Prostate gland (tissue), 2 donors: ENCODE data around the gene EPB41L4A.

Source experiments
- POLR2AphosphoS5 ChIP-seq: sonication (generic); formaldehyde crosslinking; IDR thresholded peaks from one replicate; pipeline ENCODE4 v1.6.1; 2017; ENCODE audit warnings: antibody characterized with exemption
- TF ChIP-seq, protein P1 (sequence below), 4 experiments: fragments of 200-600 bp in 2 of 4; fragments of 450-650 bp in 2 of 4; sonication (generic) in 2 of 4; IDR thresholded peaks; 1 replicate in 3 of 4; 2 replicates in 1 of 4; pipeline ENCODE4 v1.5.1; 2016 to 2019; ENCODE audit warnings: antibody characterized with exemption in 4 of 4, mild to moderate bottlenecking in 2 of 4, moderate library complexity in 2 of 4

DNA sequence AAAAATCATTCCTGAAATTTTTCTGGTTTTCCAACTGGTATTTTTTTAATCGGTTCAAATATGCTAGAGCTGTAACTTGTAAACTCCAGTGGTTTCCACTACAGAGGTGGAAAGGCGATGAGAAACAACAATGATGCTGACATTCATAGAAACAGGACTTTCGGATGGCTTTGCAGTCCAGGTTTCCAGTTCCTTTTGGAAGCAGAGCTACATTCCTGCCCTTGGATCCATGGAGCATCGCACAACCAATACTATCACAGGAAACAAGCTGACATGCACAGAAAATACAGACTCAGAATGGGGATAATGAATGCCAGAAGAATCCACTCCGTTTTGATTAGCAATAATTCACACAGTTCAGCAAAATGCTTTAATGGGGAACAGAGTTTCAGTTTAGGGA lies 140.0 kb downstream of the EPB41L4A start:
- TF ChIP-seq, protein P1, sequence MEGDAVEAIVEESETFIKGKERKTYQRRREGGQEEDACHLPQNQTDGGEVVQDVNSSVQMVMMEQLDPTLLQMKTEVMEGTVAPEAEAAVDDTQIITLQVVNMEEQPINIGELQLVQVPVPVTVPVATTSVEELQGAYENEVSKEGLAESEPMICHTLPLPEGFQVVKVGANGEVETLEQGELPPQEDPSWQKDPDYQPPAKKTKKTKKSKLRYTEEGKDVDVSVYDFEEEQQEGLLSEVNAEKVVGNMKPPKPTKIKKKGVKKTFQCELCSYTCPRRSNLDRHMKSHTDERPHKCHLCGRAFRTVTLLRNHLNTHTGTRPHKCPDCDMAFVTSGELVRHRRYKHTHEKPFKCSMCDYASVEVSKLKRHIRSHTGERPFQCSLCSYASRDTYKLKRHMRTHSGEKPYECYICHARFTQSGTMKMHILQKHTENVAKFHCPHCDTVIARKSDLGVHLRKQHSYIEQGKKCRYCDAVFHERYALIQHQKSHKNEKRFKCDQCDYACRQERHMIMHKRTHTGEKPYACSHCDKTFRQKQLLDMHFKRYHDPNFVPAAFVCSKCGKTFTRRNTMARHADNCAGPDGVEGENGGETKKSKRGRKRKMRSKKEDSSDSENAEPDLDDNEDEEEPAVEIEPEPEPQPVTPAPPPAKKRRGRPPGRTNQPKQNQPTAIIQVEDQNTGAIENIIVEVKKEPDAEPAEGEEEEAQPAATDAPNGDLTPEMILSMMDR (IDR thresholded peaks at IDR 0.05) = no peak
- TF ChIP-seq POLR2AphosphoS5 = no peak
